ENCODE data around the gene RAVER2.

The RAVER2 gene

GRCh38 chr1:64849942-64850341 lies 105.1 kb downstream of the RAVER2 start:
- no peak for DNase-seq

- DNase-seq = no peak
Observed at GRCh38 chr1:64850846-64851245, 106.0 kb downstream of the RAVER2 start.

- no peak for DNase-seq
Observed at GRCh38 chr1:64851664-64852063, 106.8 kb downstream of the RAVER2 start.

- DNase-seq = no peak
Observed at GRCh38 chr1:64854674-64855073, 109.8 kb downstream of the RAVER2 start.

GRCh38 chr1:64855557-64855956 lies 110.7 kb downstream of the RAVER2 start:
- DNase-seq = no peak

- DNase-seq = no peak
Observed at GRCh38 chr1:64856553-64856952, 111.7 kb downstream of the RAVER2 start.

GRCh38 chr1:64857347-64857746 lies 112.5 kb downstream of the RAVER2 start:
- DNase-seq = no peak

GRCh38 chr1:64861611-64862010 lies 116.7 kb downstream of the RAVER2 start:
- peak; percentile 15 for DNase-seq

- DNase-seq = peak; percentile 81
Observed at GRCh38 chr1:64864018-64864940, 119.4 kb downstream of the RAVER2 start.

GRCh38 chr1:64865105-64865757 lies 120.4 kb downstream of the RAVER2 start:
- no peak for DNase-seq

GRCh38 chr1:64866689-64867088 lies 121.8 kb downstream of the RAVER2 start:
- no peak for DNase-seq

GRCh38 chr1:64867266-64867665 lies 122.4 kb downstream of the RAVER2 start:
- no peak for DNase-seq

GRCh38 chr1:64871256-64871655 lies 126.4 kb downstream of the RAVER2 start:
- no peak for DNase-seq

GRCh38 chr1:64872067-64872466 lies 127.2 kb downstream of the RAVER2 start:
- DNase-seq = no peak

GRCh38 chr1:64873576-64873975 lies 128.7 kb downstream of the RAVER2 start:
- DNase-seq = no peak

GRCh38 chr1:64874666-64875065 lies 129.8 kb downstream of the RAVER2 start:
- no peak for DNase-seq

GRCh38 chr1:64875101-64875500 lies 130.2 kb downstream of the RAVER2 start:
- no peak for DNase-seq

GRCh38 chr1:64875606-64876005 lies 130.7 kb downstream of the RAVER2 start:
- DNase-seq = no peak

GRCh38 chr1:64877151-64877550 lies 132.3 kb downstream of the RAVER2 start:
- no peak for DNase-seq

- DNase-seq = no peak
Observed at GRCh38 chr1:64877598-64877997, 132.7 kb downstream of the RAVER2 start.

GRCh38 chr1:64878090-64878489 lies 133.2 kb downstream of the RAVER2 start:
- DNase-seq = no peak

- DNase-seq = no peak
Observed at GRCh38 chr1:64878931-64879611, 134.2 kb downstream of the RAVER2 start.

GRCh38 chr1:64880449-64880848 lies 135.6 kb downstream of the RAVER2 start:
- DNase-seq = no peak

- DNase-seq = no peak
Observed at GRCh38 chr1:64881281-64881680, 136.4 kb downstream of the RAVER2 start.
